ENCODE data around the gene RAI1.

DNA sequence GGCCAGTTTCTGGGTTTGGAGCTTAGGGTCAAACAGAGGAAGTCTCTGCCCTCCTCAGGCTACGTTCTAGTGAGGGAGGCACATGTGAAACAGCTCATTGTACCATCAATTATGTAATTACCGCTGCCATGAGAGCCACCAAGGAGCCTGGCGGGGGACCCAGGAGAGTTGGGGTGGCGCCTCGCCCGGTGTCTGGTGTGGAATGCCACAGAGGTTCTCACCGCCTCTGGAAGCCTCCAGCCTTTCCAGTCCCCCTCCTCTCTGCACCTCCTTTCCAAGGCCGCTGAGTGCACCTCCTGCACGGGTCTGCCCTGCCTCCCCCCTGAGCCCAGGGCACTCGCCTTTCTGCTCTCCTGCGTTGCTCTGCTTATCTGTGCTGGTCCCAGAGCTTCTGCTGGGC is 104.1 kb downstream of the RAI1 start:
- TF ChIP-seq, protein P1, sequence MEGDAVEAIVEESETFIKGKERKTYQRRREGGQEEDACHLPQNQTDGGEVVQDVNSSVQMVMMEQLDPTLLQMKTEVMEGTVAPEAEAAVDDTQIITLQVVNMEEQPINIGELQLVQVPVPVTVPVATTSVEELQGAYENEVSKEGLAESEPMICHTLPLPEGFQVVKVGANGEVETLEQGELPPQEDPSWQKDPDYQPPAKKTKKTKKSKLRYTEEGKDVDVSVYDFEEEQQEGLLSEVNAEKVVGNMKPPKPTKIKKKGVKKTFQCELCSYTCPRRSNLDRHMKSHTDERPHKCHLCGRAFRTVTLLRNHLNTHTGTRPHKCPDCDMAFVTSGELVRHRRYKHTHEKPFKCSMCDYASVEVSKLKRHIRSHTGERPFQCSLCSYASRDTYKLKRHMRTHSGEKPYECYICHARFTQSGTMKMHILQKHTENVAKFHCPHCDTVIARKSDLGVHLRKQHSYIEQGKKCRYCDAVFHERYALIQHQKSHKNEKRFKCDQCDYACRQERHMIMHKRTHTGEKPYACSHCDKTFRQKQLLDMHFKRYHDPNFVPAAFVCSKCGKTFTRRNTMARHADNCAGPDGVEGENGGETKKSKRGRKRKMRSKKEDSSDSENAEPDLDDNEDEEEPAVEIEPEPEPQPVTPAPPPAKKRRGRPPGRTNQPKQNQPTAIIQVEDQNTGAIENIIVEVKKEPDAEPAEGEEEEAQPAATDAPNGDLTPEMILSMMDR (conservative IDR thresholded peaks at IDR 0.05) = no peak
- TF ChIP-seq EZH2 (IDR thresholded peaks at IDR 0.05; ENCODE audit: low read depth) = no peak

Measured in PC-9 (cell line).